ENCODE results near the gene C18orf54. TPM values are rescaled to one million over a fixed set of nuclear protein-coding genes. Genes with fewer than 3 reads are reported as not detected.

C18orf54 gene
- total and polyA plus RNA-seq, 9 of the 15 experiments (the other 6 are each of a cell fraction or from before 2014, with no cell fraction given) = 3.0 to 8.7 (median 4.3) TPM

DNA sequence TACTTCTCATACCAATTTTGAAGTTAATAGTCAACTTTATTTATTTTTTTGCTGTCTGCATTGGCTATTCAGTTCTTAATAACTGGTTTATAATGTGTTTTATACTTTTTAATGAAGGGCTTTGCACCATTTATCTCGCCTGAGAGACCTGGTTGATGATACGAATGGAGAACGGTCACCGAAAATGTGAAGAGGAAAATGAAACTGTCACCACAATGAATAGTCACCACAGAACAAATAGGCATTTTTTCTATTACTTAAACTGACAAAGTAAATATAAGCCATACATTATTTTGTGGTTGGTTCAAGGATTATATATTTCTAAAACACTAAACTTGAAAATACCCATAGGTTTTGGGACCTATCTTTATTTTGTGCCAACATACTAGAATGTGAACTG lies 20.4 kb downstream of the C18orf54 start:
- Histone ChIP-seq H3K36me3 (ENCODE audit: control insufficient read depth, insufficient read depth, low read length) (peaks cover 20% of the 10 kb centered on the region; the same call in 1 of the 3 replicates), H3K9me3 (replicated peaks; ENCODE audit: control insufficient read depth, insufficient read depth, low read depth, low read length) (no peaks in the 10 kb centered on the region), H3K4me2 (ENCODE audit: insufficient read depth, low read length) (no peak overlapping the region), H3K79me2 (ENCODE audit: control insufficient read depth, insufficient read depth, low read length) (no peaks in the 10 kb centered on the region), H4K20me1 (replicated peaks; ENCODE audit: control insufficient read depth, insufficient read depth, low read length) (no peaks in the 10 kb centered on the region), H3K4me3 (no peak overlapping the region), H3K27me3 (ENCODE audit: control insufficient read depth in 2 of 2, insufficient read depth in 2 of 2, low read length in 2 of 2) (no peaks in the 10 kb centered on the region), H3K9me1 (ENCODE audit: control insufficient read depth, insufficient read depth, low read length) (no peaks in the 10 kb centered on the region), H3K4me1 (replicated peaks in 1 of 2; ENCODE audit: control insufficient read depth in 2 of 2, insufficient read depth in 2 of 2, low read length in 2 of 2) (no peaks in the 10 kb centered on the region), H3K9ac (ENCODE audit: insufficient read depth in 1 of 2, low read depth in 2 of 2, low read length in 2 of 2) (no peak overlapping the region), H2AFZ (ENCODE audit: low read depth, low read length) (no peak overlapping the region), H3K27ac (ENCODE audit: extremely low read depth, low read depth, low read length) (no peak overlapping the region)
- ChIA-PET CTCF (ENCODE audit: low intra/inter-chr PET ratio) (no interaction called here), POLR2A (interaction anchor here (1.0 kb wide), 1 partner anchor 17 kb away, joined by 3 read pairs; no protein-coding TSS in a partner anchor)
- BruUV-seq (replicated peaks) = no TSS peak
- WGBS (ENCODE audit: insufficient coverage, low coverage, missing lambda C conversion rate) = 92% methylated on average over 4 of the region's 4 CpGs
- FAIRE-seq (no peak), ATAC-seq (no peak), DNase-seq (ENCODE audit: extremely low read depth in 1 of 4, low spot score in 3 of 4) (no peak)
- intact Hi-C loops (cut with micrococcal nuclease) (no loop called here), in situ Hi-C loops (cut with MboI) (no loop called here)
- TF ChIP-seq, protein P1, sequence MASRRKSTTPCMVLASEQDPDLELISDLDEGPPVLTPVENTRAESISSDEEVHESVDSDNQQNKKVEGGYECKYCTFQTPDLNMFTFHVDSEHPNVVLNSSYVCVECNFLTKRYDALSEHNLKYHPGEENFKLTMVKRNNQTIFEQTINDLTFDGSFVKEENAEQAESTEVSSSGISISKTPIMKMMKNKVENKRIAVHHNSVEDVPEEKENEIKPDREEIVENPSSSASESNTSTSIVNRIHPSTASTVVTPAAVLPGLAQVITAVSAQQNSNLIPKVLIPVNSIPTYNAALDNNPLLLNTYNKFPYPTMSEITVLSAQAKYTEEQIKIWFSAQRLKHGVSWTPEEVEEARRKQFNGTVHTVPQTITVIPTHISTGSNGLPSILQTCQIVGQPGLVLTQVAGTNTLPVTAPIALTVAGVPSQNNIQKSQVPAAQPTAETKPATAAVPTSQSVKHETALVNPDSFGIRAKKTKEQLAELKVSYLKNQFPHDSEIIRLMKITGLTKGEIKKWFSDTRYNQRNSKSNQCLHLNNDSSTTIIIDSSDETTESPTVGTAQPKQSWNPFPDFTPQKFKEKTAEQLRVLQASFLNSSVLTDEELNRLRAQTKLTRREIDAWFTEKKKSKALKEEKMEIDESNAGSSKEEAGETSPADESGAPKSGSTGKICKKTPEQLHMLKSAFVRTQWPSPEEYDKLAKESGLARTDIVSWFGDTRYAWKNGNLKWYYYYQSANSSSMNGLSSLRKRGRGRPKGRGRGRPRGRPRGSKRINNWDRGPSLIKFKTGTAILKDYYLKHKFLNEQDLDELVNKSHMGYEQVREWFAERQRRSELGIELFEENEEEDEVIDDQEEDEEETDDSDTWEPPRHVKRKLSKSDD (conservative IDR thresholded peaks at IDR 0.05; ENCODE audit: low read length) = no peak
- TF ChIP-seq ZKSCAN8 (CRISPR knock-in tag; IDR thresholded peaks at IDR 0.05) (no peak), ESRRA (IDR thresholded peaks at IDR 0.05; ENCODE audit: borderline replicate concordance, low read depth) (no peak), CC2D1A (IDR thresholded peaks at IDR 0.05) (no peak), CBX8 (IDR thresholded peaks at IDR 0.05; ENCODE audit: borderline replicate concordance, extremely low read depth, low read depth, low read length, poor library complexity, severe bottlenecking) (no peak), XRCC4 (IDR thresholded peaks at IDR 0.05; ENCODE audit: extremely low read depth, insufficient read depth, insufficient read length) (no peak), SMARCB1 (IDR thresholded peaks at IDR 0.05; ENCODE audit: insufficient read length, low read depth) (no peak), ZNF668 (CRISPR knock-in tag; IDR thresholded peaks at IDR 0.05) (no peak), THAP12 (CRISPR knock-in tag; IDR thresholded peaks at IDR 0.05) (no peak), MAFK (IDR thresholded peaks at IDR 0.05; ENCODE audit: low read length) (no peak)
- TF ChIP-seq, protein P2, sequence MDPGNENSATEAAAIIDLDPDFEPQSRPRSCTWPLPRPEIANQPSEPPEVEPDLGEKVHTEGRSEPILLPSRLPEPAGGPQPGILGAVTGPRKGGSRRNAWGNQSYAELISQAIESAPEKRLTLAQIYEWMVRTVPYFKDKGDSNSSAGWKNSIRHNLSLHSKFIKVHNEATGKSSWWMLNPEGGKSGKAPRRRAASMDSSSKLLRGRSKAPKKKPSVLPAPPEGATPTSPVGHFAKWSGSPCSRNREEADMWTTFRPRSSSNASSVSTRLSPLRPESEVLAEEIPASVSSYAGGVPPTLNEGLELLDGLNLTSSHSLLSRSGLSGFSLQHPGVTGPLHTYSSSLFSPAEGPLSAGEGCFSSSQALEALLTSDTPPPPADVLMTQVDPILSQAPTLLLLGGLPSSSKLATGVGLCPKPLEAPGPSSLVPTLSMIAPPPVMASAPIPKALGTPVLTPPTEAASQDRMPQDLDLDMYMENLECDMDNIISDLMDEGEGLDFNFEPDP (CRISPR knock-in tag; IDR thresholded peaks at IDR 0.05) = no peak

Data from K562 (cell line).